GM10847 (cell line): ENCODE results near the gene TVP23C.

Experiments used
- POLR2A ChIP-seq: IDR thresholded peaks from 2 replicates; pipeline ENCODE4 v1.6.1; 2011; ENCODE audit not compliant: insufficient read length; ENCODE audit errors: extremely low read depth

Gene TVP23C

DNA sequence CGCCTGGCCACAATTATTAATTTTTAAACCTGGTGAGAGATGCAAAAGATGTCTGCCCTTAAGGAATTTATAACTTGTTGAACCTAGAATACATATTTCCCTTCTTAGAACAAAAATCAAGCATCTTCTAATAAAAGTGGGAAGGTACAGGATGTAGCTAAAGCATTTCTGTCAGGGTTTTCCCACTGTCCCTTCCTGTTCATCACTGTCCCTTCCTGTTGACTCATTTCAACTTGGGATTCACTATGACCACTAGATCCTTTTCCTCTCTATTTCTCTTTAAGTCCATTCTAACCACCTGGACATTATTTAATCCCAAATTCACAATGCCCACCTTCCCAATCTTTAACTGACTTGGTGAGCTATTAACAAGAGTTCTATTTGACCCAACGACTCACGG is 62.0 kb downstream of the TVP23C start:
- TF ChIP-seq POLR2A, result no peak

DNA sequence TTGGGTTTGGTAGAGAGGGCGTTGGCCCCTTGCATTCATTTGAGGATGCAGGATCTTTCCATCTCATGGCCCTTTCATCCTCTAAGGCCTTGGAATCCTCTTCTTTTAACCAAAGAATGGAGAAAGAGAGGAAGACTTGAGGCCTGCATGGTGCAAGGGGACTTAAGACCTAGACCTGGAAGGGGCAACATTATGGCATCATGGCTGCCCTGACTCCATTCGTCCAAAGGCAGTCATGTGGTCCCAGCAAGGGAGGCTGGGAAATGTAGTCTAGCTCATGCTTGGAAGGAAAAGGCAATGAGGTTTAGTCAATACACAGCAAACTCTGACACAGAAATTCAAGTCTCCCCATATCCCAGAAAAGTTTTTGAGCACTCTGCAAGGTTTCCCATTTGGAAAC is 65.2 kb downstream of the TVP23C start:
- TF ChIP-seq POLR2A, result no peak

DNA sequence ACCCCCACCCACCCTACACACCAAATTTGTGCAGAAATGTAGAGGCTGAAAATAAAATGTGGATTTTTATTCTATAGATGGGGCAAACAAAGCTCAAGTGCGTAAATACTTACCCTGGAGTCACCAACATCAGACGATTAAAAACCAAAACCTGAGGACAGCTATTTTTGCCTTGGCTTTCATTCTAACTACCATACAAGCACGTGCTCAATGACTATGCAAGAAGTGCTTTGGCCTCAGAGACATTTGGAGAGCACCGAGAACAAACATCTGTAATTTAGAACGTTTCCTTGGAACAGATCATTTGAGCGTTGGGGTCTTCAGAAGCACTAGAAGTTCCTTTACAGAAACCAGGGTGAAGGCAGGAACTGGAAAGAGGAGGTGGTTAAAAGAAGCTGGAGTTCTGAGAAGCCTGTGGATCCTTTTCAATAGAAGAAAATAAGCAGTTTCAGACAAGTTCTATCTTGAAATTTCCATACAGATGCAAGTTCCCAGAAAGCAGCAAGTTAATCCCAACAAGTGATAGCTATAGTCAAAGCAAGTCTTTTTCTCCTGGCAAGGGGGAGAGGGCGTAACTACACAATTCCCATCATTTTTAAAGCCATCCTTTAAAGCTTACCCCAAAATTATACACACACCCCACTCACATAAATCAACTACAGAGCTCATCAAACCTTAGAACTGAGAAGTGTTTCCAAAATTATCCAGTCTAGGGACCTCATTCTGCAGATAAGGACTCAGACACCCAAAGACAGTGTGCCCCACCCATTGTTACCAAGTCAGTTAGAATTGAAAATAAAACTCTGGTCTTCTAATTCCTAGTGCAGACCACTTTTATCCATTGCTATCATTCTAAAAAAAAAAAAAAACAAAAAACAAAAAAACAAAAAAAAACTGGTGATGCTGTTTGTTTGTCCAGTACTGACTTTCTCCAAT is 66.3 kb downstream of the TVP23C start:
- no peak for TF ChIP-seq POLR2A

GRCh38 chr17:15494821-15495220 is 68.5 kb downstream of the TVP23C start:
- no peak for TF ChIP-seq POLR2A

GRCh38 chr17:15493693-15494035 is 69.6 kb downstream of the TVP23C start:
- TF ChIP-seq POLR2A, result no peak

DNA sequence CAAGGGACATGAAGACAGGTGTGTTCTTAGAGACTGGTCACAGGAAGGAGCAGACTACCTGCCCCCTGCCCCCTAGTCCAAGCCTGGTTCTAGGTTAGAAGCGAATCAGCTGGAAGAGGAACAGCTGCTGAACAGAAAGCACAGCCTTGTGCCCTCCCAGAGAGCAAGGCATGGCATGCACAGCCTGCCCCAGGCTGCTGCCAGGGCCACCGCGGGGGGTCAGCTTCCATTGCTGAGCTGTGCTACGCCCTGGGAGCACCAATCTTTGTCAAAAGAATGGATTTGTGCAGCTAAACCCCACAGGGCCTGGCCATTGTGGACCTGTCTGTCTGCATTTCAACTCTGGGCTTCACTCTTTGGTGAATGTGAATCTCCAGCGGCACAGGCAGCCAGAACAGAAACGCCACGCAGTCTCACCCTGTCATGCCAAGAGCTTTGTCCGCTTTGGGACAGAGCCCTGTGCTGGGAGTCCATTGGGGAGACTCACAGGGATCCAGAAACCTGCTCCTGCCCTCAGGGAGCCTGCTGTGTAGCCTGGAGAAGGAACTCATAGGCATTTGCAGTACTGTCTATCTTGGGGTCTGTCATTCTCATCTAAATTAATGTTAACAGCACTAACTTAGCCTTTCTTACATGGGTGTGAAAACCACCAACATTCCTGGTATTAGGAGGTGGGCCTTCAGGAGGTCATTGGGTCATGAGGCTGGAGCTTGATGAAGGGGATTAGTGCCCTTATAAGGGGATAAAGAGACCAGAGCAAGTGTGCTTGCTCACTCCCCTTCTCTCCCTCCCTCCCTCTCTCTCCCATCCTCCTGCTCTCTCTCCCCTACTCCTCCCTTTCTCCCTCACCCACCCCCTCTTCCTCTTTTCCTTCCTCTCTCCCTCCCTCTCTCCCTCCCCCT is 70.2 kb downstream of the TVP23C start:
- no peak for TF ChIP-seq POLR2A

DNA sequence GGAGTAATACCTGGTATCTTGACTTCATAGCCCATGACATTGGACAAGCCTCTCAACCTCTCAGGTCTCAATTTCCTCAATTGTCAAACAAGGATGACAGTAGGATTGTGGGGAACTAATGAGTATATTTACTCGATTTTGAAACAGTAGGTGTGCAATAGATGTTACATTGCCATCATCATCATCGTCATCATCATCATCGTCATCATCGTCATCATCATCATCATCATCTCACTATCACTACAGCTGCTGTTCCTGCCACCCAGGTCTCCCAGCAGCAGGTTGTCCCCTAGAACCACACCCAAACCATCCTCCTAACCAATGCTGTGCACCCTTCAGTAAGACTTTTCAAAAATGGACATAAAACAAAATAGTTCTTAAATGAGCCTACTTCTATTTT is 71.1 kb downstream of the TVP23C start:
- no peak for TF ChIP-seq POLR2A

DNA sequence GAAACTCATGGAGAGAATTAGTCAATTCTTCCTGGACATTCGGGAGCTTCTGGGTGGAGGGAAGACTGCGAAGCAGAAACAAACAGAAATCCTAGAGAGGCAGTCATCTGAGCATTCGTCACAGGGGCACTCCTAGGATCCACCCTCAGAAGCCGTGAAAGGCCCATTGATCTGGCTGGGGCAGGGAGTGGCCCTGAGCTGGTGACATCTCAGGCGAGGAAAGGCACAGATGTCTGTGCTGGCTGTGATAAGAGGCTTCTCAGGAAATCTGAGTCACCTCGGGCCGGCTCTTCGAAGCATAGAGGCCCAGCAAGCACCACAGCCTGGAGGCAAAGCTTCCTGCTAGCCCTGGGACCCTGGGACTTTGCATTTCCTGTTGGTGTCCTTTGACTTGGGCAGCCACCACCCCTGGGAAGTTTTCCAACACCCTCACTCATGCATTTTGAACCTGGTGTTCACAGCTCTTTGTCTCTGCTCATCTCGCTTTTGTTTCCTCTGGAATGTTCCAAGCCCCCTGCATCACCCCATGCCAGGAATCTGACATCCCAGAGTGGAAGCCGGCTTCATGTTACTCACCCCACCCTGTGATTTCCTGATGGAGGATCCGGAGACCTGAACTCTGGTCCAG is 72.5 kb downstream of the TVP23C start:
- no peak for TF ChIP-seq POLR2A

- no peak for TF ChIP-seq POLR2A
These were observed 74.7 kb downstream of the TVP23C start for GRCh38 chr17:15488557-15488956.

DNA sequence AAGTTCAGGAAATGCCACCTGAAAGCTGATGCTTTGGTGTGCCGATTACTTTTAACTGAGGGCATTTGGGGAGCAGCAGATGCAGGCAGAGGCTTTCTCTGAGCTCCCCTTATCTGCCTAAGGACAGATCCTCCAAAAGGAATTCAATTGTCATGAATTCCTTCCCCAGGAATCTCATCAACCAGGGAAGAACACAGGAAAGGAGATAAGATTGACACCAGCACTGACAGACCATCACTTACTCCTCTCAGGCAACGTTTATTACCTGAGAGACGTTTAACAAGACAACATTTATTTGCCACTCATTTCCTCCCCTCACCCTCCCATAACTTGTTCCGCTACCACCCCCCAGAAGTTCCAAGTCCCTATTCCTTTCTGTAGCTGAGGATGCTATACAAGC is 78.2 kb downstream of the TVP23C start:
- TF ChIP-seq POLR2A, result no peak

DNA sequence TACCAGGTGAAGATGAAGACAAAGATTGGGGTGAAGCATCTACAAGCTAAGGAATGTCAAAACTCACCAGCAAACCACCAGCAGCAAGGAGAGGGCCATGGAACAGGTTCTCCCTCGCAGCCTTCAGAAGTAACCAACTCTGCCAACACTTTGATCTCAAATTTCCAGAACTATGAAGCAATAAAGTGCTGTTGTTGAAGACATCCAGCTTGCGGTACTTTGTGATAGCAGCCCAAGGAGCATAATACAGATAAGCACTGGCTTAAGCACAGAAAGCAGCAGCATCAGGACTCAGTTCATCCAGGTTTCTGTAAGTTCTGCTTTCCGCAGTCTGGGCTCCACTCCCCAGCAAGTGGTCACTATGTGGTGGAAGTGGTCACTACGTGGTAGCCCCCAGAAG is 79.9 kb downstream of the TVP23C start:
- no peak for TF ChIP-seq POLR2A

DNA sequence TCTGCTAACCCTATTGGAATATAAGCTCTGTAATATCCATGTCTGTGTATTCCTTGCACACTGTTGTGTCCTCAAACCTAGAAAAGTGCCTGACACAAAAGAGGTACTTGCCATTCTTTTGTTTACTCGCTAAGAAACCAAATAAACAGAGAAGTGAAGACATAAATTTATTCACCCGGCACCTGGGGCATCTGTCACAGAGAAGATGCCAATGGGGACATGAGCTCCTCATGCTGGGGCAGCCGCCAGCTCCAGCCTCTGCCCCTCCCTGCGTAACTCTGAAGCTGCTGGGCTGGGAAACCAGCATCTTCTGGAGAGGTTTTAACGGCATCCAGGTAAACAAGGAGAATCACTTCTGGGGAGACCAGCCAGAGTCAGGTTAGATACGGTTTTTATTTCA is 80.8 kb downstream of the TVP23C start:
- no peak for TF ChIP-seq POLR2A

DNA sequence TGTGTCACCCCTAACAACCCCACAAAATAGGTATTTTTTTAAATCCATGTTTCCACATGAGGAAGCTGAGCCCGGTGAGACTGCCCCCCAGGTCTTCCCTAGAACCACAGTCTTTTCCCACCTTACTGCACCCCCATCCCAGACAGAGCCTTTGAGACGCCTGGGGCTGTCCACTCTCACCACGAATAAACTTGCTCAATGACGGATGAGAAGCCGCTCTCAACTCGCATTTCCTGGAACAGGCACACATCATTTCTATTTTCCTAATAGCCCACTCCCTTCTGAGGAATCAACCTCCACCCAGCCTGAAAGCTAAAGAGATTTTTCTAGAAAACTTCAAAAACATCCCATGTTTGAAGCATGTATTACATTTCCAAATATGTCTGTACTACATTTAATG is 81.8 kb downstream of the TVP23C start:
- TF ChIP-seq POLR2A, result no peak

DNA sequence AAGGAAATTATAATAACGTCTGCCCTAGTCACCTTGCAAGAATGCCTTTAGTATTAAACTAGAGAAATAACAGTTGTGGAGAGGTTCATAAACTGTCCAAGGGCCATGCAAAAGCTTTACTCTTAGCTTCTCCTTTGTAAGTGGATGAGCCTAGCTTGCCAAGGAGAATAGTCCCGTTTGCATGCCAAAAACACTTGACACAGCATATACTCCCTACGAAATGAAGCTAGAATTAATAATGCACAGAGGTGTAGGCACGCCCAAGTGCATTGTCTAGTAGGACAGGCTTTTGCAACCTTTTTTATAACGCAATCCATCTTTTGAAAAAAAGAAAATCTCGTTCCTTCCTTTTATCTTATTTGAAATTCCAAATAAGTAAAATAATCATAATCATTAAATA is 83.1 kb downstream of the TVP23C start:
- no peak for TF ChIP-seq POLR2A

- no peak for TF ChIP-seq POLR2A
These were observed 83.6 kb downstream of the TVP23C start for GRCh38 chr17:15479703-15480102.

GRCh38 chr17:15478845-15479244 is 84.4 kb downstream of the TVP23C start:
- TF ChIP-seq POLR2A, result no peak
